ENCODE measurements around the gene HMX1.

HMX1 gene

DNA sequence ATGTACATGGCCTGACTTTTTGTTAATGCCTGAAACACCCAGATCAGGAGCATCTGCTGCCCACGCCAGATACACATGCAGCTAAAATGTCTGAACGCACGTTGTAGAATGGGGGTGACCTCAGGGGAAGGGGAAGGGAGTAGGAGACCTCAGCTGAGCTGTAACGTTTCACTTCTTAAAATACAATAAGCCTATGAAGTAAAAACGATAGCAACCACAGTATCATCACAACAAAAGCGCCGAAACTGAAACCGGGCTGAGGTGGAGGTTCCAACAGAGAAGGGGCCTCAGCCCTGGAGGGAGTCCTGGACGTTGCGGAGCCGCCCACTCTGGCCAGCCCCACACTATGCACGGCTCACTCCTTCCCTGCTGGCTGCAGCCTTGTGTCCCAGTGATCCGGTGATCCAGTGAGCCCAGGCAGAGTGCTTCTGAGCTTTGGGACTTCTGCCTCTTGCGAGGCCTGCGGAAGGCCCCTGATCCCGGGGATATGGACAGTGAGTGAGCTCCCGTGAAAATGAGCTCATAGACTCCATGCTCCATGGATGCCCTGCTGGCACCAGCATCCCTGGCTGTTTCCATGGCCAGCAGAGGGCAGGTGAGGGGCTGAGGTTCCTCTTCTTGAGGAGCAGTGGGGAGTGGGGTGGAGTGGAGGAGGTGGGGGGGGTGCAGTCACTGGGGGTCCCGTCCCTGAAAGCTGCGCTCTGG is 52.0 kb downstream of the HMX1 start:
- no peak for DNase-seq (ENCODE audit: low spot score)

DNA sequence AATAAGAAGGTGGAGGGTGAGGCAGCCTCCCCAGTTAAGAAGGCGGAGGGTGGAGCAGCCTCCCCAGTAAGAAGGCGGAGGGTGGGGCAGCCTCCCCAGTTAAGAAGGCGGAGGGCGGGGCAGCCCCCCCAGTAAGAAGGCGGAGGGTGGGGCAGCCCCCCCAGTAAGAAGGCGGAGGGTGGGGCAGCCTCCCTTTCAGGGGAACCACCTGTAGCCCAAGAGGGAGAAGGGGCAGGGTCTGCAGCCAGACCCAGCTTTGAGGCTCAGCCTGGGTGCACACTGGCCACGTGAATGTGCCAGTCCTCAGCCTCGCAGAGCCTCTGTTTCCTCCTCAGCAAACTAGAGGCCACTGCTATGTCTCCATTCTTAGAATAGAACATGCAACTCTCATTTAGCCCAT is 52.6 kb downstream of the HMX1 start:
- DNase-seq (ENCODE audit: low spot score) = no peak

DNA sequence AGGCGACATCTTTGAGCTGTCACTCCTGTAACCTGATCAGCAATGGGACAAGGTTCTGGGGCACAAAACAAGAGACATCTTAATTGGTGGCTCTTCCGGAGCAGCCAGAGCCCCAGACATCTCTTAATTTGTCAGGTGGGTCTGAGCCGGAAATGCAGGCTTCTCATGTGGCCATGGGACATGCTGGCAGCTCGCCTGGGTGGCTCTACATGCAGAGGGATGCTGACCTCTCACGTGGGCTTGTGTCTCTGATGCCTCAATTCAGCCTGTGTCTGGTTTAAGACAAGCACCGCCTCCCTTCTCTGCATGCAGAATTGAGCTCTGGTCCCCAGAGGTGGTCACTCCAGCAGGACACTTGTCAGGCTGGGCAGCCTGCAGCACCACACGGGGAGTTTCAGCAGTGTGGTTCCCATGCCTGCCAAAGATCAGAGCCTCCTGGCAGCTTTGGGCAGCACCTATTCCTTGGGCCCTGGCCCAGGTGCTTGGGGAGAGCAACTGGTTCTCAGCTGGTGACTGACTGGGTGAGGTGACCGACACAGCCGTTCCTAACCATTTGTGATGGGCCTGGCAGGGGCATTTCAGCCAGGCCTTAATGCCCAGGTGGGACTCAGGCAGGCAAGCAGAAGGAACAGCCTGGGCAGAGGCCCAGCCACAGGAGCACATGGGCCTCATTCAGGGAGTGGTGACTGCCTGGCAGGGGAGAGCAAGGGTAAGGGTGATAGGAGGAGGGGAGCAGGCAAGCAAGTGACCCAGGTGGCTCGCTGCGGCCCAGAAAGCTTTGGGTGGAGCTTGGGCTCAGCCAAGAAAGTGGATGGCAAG is 53.4 kb downstream of the HMX1 start:
- no peak for DNase-seq (ENCODE audit: low spot score)

DNA sequence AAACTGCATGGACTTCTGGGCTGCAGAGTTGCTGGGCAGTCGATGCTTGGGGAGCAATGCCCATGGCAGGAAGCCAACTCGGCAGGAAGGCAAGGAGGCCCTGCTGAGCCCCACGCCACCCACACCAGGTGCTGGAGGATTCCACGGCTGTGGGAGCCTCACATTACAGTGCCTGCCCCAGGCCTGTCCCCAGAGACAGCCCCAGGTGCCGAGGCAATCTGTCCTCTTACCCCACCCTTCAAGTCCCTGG is 53.9 kb downstream of the HMX1 start:
- DNase-seq (ENCODE audit: low spot score) = no peak

DNA sequence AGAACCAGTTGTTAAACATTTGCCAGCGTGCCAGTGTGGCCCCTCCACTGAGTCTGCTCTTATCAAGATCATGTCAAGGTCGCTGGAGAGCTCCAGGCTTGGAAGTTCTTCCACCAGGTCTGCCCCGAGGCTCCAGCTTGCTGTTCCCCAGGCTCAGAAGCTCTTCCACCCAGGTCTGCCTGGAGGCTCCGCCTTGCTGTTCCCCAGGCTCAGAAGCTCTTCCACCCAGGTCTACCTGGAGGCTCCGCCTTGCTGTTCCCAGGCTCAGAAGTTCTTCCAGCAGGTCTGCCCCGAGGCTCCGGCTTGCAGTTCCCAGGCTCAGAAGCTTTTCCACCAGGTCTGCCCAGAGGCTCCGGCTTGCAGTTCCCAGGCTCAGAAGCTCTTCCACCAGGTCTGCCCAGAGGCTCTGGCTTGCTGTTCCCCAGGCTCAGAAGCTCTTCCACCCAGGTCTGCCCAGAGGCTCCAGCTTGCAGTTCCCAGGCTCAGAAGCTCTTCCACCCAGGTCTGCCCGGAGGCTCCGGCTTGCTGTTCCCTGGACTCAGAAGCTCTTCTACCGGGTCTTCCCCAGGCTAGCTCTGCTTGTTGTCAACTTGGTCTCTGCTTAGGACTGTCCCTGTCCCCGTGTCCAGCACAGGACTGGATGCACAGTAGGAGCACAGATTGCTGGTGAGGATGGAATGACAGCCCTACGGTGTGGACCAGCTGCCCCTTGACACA is 54.4 kb downstream of the HMX1 start:
- DNase-seq (ENCODE audit: low spot score) = no peak
